ENCODE results near the gene USP35. TPM values are rescaled to one million over a fixed set of nuclear protein-coding genes. Genes with fewer than 3 reads are reported as not detected.

USP35 gene
- total RNA-seq, 1 experiment from 2014 or later: 10.6 TPM

DNA sequence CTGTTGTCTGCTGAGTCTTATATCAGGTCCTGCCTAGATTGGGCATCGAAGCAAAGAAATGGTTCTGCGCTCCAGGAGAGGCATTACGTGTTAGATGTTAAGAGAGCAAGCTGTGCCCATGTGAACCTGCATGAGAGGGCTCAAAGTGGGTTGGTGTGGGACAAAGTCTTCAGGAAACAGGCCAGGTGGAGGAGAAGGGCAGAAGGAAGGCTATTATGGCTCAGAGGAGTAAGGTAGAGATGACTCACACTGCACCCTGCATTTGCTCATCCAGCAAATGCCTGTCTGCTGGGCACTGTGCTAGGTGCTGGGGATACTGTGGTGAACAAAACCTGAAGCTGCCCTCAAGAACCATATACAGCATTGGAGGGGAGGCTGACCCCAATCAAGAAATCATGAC, 5.8 kb downstream of the USP35 start:
- no peaks in the 10 kb centered on the region for H3K36me3 Mint-ChIP-seq
- CTCF ChIA-PET: no interaction called here
- H3K4me3 Mint-ChIP-seq: no peak overlapping the region
- no peak for ATAC-seq
- H3K27me3 Mint-ChIP-seq (ENCODE audit: low read depth): no peaks in the 10 kb centered on the region; the same call in 1 of the 2 replicates
- POLR2A ChIA-PET: no interaction called here
- H3K4me1 Mint-ChIP-seq: peaks cover 8% of the 10 kb centered on the region
- H3K27ac Mint-ChIP-seq: no peak overlapping the region; the same call in 1 of the 2 replicates
- no peaks in the 10 kb centered on the region for H3K9me3 Mint-ChIP-seq
- DNase-seq (ENCODE audit: low spot score): no peak
- no peak for TF ChIP-seq ZNF219 (CRISPR knock-in tag; IDR thresholded peaks at IDR 0.05; ENCODE audit: borderline replicate concordance)

DNA sequence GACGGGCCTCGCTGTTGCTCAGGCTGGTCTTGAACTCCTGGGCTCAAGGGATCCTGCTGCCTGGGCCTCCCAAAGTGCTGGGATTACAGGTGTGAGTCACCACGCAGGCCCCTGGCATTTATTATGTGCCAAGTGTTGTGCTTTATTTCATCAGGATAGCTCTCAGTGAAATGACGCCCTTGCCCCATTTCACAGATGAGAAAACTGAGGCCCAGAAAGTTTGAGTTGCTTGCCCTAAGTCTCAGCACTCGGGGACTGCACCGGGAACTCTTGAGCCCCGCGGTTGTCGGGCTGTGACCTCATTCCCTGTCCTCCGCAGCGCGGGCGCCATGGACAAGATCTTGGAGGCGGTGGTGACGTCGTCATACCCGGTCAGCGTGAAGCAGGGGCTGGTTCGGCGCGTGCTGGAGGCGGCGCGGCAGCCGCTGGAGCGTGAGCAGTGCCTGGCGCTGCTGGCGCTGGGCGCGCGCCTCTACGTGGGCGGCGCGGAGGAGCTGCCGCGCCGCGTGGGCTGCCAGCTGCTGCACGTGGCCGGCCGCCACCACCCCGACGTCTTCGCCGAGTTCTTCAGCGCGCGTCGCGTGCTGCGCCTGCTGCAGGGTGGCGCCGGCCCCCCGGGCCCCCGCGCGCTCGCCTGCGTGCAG, 7.3 kb downstream of the USP35 start:
- Mint-ChIP-seq H3K27ac (no peak overlapping the region), H3K4me3 (no peak overlapping the region), H3K9me3 (no peaks in the 10 kb centered on the region), H3K27me3 (ENCODE audit: low read depth) (no peaks in the 10 kb centered on the region), H3K4me1 (no peaks in the 10 kb centered on the region), H3K36me3 (peaks cover 2% of the 10 kb centered on the region; the same call in 1 of the 2 replicates)
- ChIA-PET POLR2A (no interaction called here), CTCF (no interaction called here)
- TF ChIP-seq, protein P1, sequence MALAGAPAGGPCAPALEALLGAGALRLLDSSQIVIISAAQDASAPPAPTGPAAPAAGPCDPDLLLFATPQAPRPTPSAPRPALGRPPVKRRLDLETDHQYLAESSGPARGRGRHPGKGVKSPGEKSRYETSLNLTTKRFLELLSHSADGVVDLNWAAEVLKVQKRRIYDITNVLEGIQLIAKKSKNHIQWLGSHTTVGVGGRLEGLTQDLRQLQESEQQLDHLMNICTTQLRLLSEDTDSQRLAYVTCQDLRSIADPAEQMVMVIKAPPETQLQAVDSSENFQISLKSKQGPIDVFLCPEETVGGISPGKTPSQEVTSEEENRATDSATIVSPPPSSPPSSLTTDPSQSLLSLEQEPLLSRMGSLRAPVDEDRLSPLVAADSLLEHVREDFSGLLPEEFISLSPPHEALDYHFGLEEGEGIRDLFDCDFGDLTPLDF (CRISPR knock-in tag; IDR thresholded peaks at IDR 0.05): no peak
- TF ChIP-seq, protein P2, sequence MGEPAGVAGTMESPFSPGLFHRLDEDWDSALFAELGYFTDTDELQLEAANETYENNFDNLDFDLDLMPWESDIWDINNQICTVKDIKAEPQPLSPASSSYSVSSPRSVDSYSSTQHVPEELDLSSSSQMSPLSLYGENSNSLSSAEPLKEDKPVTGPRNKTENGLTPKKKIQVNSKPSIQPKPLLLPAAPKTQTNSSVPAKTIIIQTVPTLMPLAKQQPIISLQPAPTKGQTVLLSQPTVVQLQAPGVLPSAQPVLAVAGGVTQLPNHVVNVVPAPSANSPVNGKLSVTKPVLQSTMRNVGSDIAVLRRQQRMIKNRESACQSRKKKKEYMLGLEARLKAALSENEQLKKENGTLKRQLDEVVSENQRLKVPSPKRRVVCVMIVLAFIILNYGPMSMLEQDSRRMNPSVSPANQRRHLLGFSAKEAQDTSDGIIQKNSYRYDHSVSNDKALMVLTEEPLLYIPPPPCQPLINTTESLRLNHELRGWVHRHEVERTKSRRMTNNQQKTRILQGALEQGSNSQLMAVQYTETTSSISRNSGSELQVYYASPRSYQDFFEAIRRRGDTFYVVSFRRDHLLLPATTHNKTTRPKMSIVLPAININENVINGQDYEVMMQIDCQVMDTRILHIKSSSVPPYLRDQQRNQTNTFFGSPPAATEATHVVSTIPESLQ (CRISPR knock-in tag; IDR thresholded peaks at IDR 0.05): no peak
- TF ChIP-seq TEAD1 (CRISPR knock-in tag; IDR thresholded peaks at IDR 0.05) (no peak), ESRRA (CRISPR knock-in tag; IDR thresholded peaks at IDR 0.05; ENCODE audit: borderline replicate concordance) (no peak), IRF2 (CRISPR knock-in tag; IDR thresholded peaks at IDR 0.05; ENCODE audit: borderline replicate concordance, low read depth) (no peak), TCF7 (CRISPR knock-in tag; IDR thresholded peaks at IDR 0.05; ENCODE audit: low read depth) (no peak)
- DNase-seq (ENCODE audit: low spot score): no peak
- ATAC-seq: no peak

DNA sequence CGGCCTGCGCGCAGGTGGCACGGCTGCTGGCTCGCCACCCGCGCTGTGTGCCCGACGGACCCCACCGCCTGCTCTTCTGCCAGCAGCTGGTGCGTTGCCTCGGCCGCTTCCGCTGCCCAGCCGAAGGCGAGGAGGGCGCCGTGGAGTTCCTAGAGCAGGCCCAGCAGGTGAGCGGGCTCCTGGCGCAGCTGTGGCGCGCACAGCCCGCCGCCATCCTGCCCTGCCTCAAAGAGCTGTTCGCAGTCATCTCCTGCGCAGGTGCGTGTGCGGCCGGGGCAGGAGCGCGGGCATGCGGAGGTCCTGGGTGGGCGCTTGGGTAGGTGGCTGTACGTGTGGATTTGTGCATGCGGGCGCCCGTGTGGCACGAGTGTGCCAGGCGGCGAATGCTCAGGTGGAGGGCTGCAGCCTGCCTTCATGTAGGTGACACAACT, 8.0 kb downstream of the USP35 start:
- Mint-ChIP-seq H3K36me3 (peaks cover 3% of the 10 kb centered on the region; the same call in 1 of the 2 replicates), H3K4me1 (peaks cover 2% of the 10 kb centered on the region), H3K27ac (no peak overlapping the region), H3K9me3 (no peaks in the 10 kb centered on the region), H3K4me3 (no peak overlapping the region), H3K27me3 (ENCODE audit: low read depth) (no peaks in the 10 kb centered on the region)
- no peak for DNase-seq (ENCODE audit: low spot score)
- TF ChIP-seq JAZF1 (CRISPR knock-in tag; IDR thresholded peaks at IDR 0.05) (no peak), NR2C2 (CRISPR knock-in tag; IDR thresholded peaks at IDR 0.05) (no peak), TEAD4 (CRISPR knock-in tag; IDR thresholded peaks at IDR 0.05) (no peak), ELF4 (CRISPR knock-in tag; IDR thresholded peaks at IDR 0.05; ENCODE audit: low read depth) (no peak), ZNF671 (CRISPR knock-in tag; IDR thresholded peaks at IDR 0.05) (no peak), GABPB1 (CRISPR knock-in tag; IDR thresholded peaks at IDR 0.05) (no peak), MYBL2 (CRISPR knock-in tag; IDR thresholded peaks at IDR 0.05) (no peak)
- TF ChIP-seq, protein P3, sequence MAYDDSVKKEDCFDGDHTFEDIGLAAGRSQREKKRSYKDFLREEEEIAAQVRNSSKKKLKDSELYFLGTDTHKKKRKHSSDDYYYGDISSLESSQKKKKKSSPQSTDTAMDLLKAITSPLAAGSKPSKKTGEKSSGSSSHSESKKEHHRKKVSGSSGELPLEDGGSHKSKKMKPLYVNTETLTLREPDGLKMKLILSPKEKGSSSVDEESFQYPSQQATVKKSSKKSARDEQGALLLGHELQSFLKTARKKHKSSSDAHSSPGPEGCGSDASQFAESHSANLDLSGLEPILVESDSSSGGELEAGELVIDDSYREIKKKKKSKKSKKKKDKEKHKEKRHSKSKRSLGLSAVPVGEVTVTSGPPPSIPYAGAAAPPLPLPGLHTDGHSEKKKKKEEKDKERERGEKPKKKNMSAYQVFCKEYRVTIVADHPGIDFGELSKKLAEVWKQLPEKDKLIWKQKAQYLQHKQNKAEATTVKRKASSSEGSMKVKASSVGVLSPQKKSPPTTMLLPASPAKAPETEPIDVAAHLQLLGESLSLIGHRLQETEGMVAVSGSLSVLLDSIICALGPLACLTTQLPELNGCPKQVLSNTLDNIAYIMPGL (CRISPR knock-in tag; IDR thresholded peaks at IDR 0.05): no peak
- TF ChIP-seq, protein P4, sequence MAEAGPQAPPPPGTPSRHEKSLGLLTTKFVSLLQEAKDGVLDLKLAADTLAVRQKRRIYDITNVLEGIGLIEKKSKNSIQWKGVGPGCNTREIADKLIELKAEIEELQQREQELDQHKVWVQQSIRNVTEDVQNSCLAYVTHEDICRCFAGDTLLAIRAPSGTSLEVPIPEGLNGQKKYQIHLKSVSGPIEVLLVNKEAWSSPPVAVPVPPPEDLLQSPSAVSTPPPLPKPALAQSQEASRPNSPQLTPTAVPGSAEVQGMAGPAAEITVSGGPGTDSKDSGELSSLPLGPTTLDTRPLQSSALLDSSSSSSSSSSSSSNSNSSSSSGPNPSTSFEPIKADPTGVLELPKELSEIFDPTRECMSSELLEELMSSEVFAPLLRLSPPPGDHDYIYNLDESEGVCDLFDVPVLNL (CRISPR knock-in tag; IDR thresholded peaks at IDR 0.05; ENCODE audit: borderline replicate concordance, low read depth): no peak
- CTCF ChIA-PET: no interaction called here
- POLR2A ChIA-PET: no interaction called here
- ATAC-seq: no peak
